IMR-90 (cell line): Measurements from ENCODE around the gene FJX1. TPM values are rescaled to one million over a fixed set of nuclear protein-coding genes. Genes with fewer than 3 reads are reported as not detected.

ENCODE experiments used
- ATAC-seq: fragments of 200-7000 bp; cut with Tn5 transposase; 2 replicates; pipeline ENCODE4 v1.9.1; 2020; ENCODE audit warnings: low read depth, mild to moderate bottlenecking, moderate library complexity
- BruUV-seq: library from RNA; stranded (reverse); fragments of 400-500 nt; replicated peaks from 2 replicates; lab custom pipeline; 2021; lab: Mats Ljungman, UMichigan
- CTCF ChIA-PET: fragments of 300-600 bp; formaldehyde crosslinking; extraction: SDS; loops from one replicate; lab custom pipeline; 2021; ENCODE audit warnings: antibody characterized with exemption; lab: Yijun Ruan, JAX
- POLR2A ChIA-PET: fragments of 300-600 bp; sonication (Branson Sonifier 250); formaldehyde crosslinking; loops from one replicate; lab custom pipeline; 2022; ENCODE audit warnings: antibody characterized with exemption; ENCODE audit not compliant: unreplicated experiment; lab: Charles Lee
- DNase-seq: peaks from one replicate; pipeline ENCODE4 v3.0.0; 2013
- H2AFZ ChIP-seq: replicated peaks from 2 replicates; pipeline ENCODE3; 2013; ENCODE audit warnings: low read length, mild to moderate bottlenecking; ENCODE audit not compliant: poor library complexity
- H2AK5ac ChIP-seq: 2 replicates; pipeline ENCODE4 v1.6.1; 2013; ENCODE audit warnings: low read depth, low read length, inconsistent platforms
- H2AK9ac ChIP-seq: replicated peaks from 2 replicates; pipeline ENCODE3; 2013; ENCODE audit warnings: mild to moderate bottlenecking, low read depth, low read length, moderate library complexity; ENCODE audit not compliant: poor library complexity
- H2BK120ac ChIP-seq: 2 replicates; pipeline ENCODE4 v1.6.1; 2013; ENCODE audit warnings: low read depth, low read length, inconsistent platforms
- H2BK15ac ChIP-seq: 3 replicates; pipeline ENCODE4 v1.6.1; 2013; ENCODE audit warnings: low read depth, low read length, inconsistent platforms
- H2BK20ac ChIP-seq: 2 replicates; pipeline ENCODE4 v1.6.1; 2013; ENCODE audit warnings: low read depth, mild to moderate bottlenecking, inconsistent platforms, low read length, moderate library complexity
- H2BK5ac ChIP-seq: 2 replicates; pipeline ENCODE4 v1.6.1; 2013; ENCODE audit warnings: mild to moderate bottlenecking, low read depth, low read length, inconsistent platforms; ENCODE audit not compliant: poor library complexity, severe bottlenecking
- H3K14ac ChIP-seq: replicated peaks from 2 replicates; pipeline ENCODE4 v1.6.1; 2013; ENCODE audit warnings: low read depth, low read length, inconsistent platforms
- H3K18ac ChIP-seq: 2 replicates; pipeline ENCODE4 v1.6.1; 2013; ENCODE audit warnings: low read depth, low read length, control low read depth
- H3K23ac ChIP-seq: 2 replicates; pipeline ENCODE4 v1.6.1; 2013; ENCODE audit warnings: low read depth, low read length, inconsistent platforms
- H3K27ac ChIP-seq: 2 replicates; pipeline ENCODE4 v1.5.1; 2013; ENCODE audit warnings: mild to moderate bottlenecking, control low read depth, low read length; ENCODE audit not compliant: insufficient read depth
- H3K27me3 ChIP-seq: 2 replicates; pipeline ENCODE4 v1.6.1; 2013; ENCODE audit warnings: low read length; ENCODE audit not compliant: control insufficient read depth, insufficient read depth
- H3K36me3 ChIP-seq: 2 replicates; pipeline ENCODE4 v1.6.1; 2013; ENCODE audit warnings: low read length, mixed read lengths; ENCODE audit not compliant: control insufficient read depth, insufficient read depth
- H3K4ac ChIP-seq: 2 replicates; pipeline ENCODE4 v1.6.1; 2013; ENCODE audit warnings: low read depth, low read length, inconsistent platforms
- H3K4me1 ChIP-seq: 2 replicates; pipeline ENCODE4 v1.6.1; 2013; ENCODE audit warnings: low read length, mixed read lengths; ENCODE audit not compliant: control insufficient read depth, insufficient read depth
- H3K4me2 ChIP-seq: 2 replicates; pipeline ENCODE4 v1.6.1; 2013; ENCODE audit warnings: low read depth, mild to moderate bottlenecking, control low read depth, low read length, moderate library complexity
- H3K4me3 ChIP-seq: 2 replicates; pipeline ENCODE4 v1.5.1; 2013; ENCODE audit warnings: low read depth, mild to moderate bottlenecking, control low read depth, low read length, moderate library complexity; ENCODE audit not compliant: insufficient read depth
- H3K56ac ChIP-seq: 2 replicates; pipeline ENCODE4 v1.6.1; 2013; ENCODE audit warnings: low read length, inconsistent platforms; ENCODE audit not compliant: insufficient read depth; ENCODE audit errors: extremely low read depth
- H3K79me1 ChIP-seq, 2 experiments: 2 replicates each; pipeline ENCODE4 v1.6.1; 2013; ENCODE audit warnings: low read length in 2 of 2, inconsistent platforms in 1 of 2, low read depth in 1 of 2
- H3K9ac ChIP-seq: 2 replicates; pipeline ENCODE4 v1.6.1; 2013; ENCODE audit warnings: low read depth, low read length, control low read depth
- H3K9me1 ChIP-seq: 2 replicates; pipeline ENCODE4 v1.6.1; 2013; ENCODE audit warnings: low read length, inconsistent platforms; ENCODE audit not compliant: insufficient read depth
- H3K9me3 ChIP-seq: 2 replicates; pipeline ENCODE4 v1.6.1; 2013; ENCODE audit warnings: low read length; ENCODE audit not compliant: control insufficient read depth, insufficient read depth
- H4K20me1 ChIP-seq: 2 replicates; pipeline ENCODE4 v1.6.1; 2013; ENCODE audit warnings: low read length, inconsistent platforms; ENCODE audit not compliant: insufficient read depth
- H4K5ac ChIP-seq: 2 replicates; pipeline ENCODE4 v1.6.1; 2013; ENCODE audit warnings: mild to moderate bottlenecking, low read depth, low read length, control low read depth
- H4K8ac ChIP-seq, 2 experiments: 2 replicates each; pipeline ENCODE4 v1.6.1; 2013; ENCODE audit warnings: low read depth in 2 of 2, low read length in 2 of 2, control low read depth in 1 of 2, inconsistent platforms in 1 of 2
- H4K91ac ChIP-seq: 2 replicates; pipeline ENCODE4 v1.6.1; 2013; ENCODE audit warnings: low read depth, low read length, inconsistent platforms; ENCODE audit not compliant: insufficient read depth
- BHLHE40 ChIP-seq: fragments of 150-350 bp; IDR thresholded peaks from 2 replicates; pipeline ENCODE4 v1.6.1; 2016; ENCODE audit warnings: mild to moderate bottlenecking, low read depth, low read length
- WGBS, 2 experiments: methylation state at CpG; one replicate each; pipeline versions ENCODE4 v1.1.5 to v1.1.7; 2013; ENCODE audit warnings: missing lambda C conversion rate in 2 of 2; ENCODE audit not compliant: insufficient read length in 1 of 2; ENCODE audit errors: extremely low coverage in 2 of 2; 5-methylcytosine and 5-hydroxymethylcytosine counted together
- dilution Hi-C: fragments of 300-500 bp; cut with HindIII; formaldehyde crosslinking; loops from one replicate; pipeline ENCODE4 v1.14.3; 2018; ENCODE audit warnings: low sequenced_read_pairs; ENCODE audit not compliant: unreplicated experiment
- in situ Hi-C: fragments of 300-500 bp; cut with MboI; formaldehyde crosslinking; loops from 3 replicates; pipeline ENCODE4 v1.14.3; 2019; ENCODE audit warnings: low sequenced_read_pairs, inconsistent platforms, mixed read lengths
- intact Hi-C: fragments of 100-400 bp; cut with micrococcal nuclease; formaldehyde crosslinking; loops from 2 replicates; pipeline ENCODE4 v1.10.0; 2022
- polyA plus RNA-seq, 3 experiments: library from polyadenylated mRNA; depleted of rRNA; stranded (reverse); fragments of >200 nt; gene quantifications; 2 replicates each; pipeline ENCODE4 v1.2.3, GENCODE V29; 2012; ENCODE audit warnings: low replicate concordance in 1 of 3
- total RNA-seq: library from RNA; depleted of rRNA; stranded (reverse); fragments of >200 nt; gene quantifications from 2 replicates; pipeline ENCODE4 v1.2.3, GENCODE V29; 2012
- TF ChIP-seq, protein P1 (sequence below): fragments of 150-350 bp; IDR thresholded peaks from 2 replicates; pipeline ENCODE4 v1.6.1; 2017; ENCODE audit warnings: mild to moderate bottlenecking, antibody characterized with exemption, low read length, low read depth

The FJX1 gene
- total and polyA plus RNA-seq, 2 of the 4 experiments (the other 2 are of a cell fraction), result 8.4 to 11.2 TPM

- no peak overlapping the region for H4K91ac ChIP-seq
- in situ Hi-C loops (no loop called here), dilution Hi-C loops (no loop called here), intact Hi-C loops (no loop called here)
- no peaks in the 10 kb centered on the region for H4K20me1 ChIP-seq
- H3K27me3 ChIP-seq, result no peaks in the 10 kb centered on the region
- no peak overlapping the region for H2AFZ ChIP-seq
- POLR2A ChIA-PET, result no interaction called here
- H3K4me1 ChIP-seq, result peaks cover 5% of the 10 kb centered on the region
- H3K9me3 ChIP-seq, result no peaks in the 10 kb centered on the region
- H2BK120ac ChIP-seq, result no peak overlapping the region
- no peak overlapping the region for H3K27ac ChIP-seq
- TF ChIP-seq, protein P1, sequence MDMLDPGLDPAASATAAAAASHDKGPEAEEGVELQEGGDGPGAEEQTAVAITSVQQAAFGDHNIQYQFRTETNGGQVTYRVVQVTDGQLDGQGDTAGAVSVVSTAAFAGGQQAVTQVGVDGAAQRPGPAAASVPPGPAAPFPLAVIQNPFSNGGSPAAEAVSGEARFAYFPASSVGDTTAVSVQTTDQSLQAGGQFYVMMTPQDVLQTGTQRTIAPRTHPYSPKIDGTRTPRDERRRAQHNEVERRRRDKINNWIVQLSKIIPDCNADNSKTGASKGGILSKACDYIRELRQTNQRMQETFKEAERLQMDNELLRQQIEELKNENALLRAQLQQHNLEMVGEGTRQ, result no peak
- TF ChIP-seq BHLHE40, result no peak
- H3K23ac ChIP-seq, result no peak overlapping the region
- H2AK5ac ChIP-seq, result no peak overlapping the region
- no peaks in the 10 kb centered on the region for H3K79me1 ChIP-seq
- H3K4me2 ChIP-seq, result no peak overlapping the region
- no peak overlapping the region for H2BK5ac ChIP-seq
- 0 out of 2 replicates have a peak, but pooled peaks cover 4% of the 10 kb centered on the region for H3K9me1 ChIP-seq
- H4K8ac ChIP-seq, result no peak overlapping the region
- CTCF ChIA-PET, result no interaction called here
- H2BK15ac ChIP-seq, result no peak overlapping the region
- no peak overlapping the region for H3K9ac ChIP-seq
- no peak overlapping the region for H2AK9ac ChIP-seq
- H3K14ac ChIP-seq, result no peak overlapping the region
- BruUV-seq, result no TSS peak
- no peak overlapping the region for H3K4me3 ChIP-seq
- ATAC-seq (no peak), DNase-seq (no peak)
- no peaks in the 10 kb centered on the region for H3K36me3 ChIP-seq
- no peak overlapping the region for H3K4ac ChIP-seq
- H3K56ac ChIP-seq, result no peak overlapping the region
- no peak overlapping the region for H2BK20ac ChIP-seq
- no peak overlapping the region for H4K5ac ChIP-seq
- WGBS, 2 experiments, result no CpG with 5 or more reads among the region's 3 CpGs
- no peak overlapping the region for H3K18ac ChIP-seq
These were observed 23.7 kb downstream of the FJX1 start for GRCh38 chr11:35641964-35642363.
